ENCODE results near the gene HTR6. TPM values are rescaled to one million over a fixed set of nuclear protein-coding genes. Genes with fewer than 3 reads are reported as not detected.

The HTR6 gene
- total RNA-seq, 2 experiments from 2014 or later = not detected

- CTCF ChIA-PET (ENCODE audit: unreplicated experiment) = no interaction called here
- Histone ChIP-seq H3K4me2 (ENCODE audit: low read length) (no peak overlapping the region), H2AFZ (ENCODE audit: low read length) (no peak overlapping the region), H3K9me2 (ENCODE audit: insufficient read depth, low read length) (no peaks in the 10 kb centered on the region), H3K79me2 (ENCODE audit: insufficient read depth, low read depth, low read length) (no peaks in the 10 kb centered on the region), H3K4me1 (ENCODE audit: insufficient read depth, low read length, poor library complexity, severe bottlenecking) (no peaks in the 10 kb centered on the region), H4K20me1 (ENCODE audit: insufficient read depth, low read length) (no peaks in the 10 kb centered on the region), H3K9me3 (ENCODE audit: low read length) (no peaks in the 10 kb centered on the region), H3K4me3 (ENCODE audit: low read depth, low read length, poor library complexity, severe bottlenecking) (no peak overlapping the region), H3K27ac (ENCODE audit: low read depth, low read length, poor library complexity, severe bottlenecking) (no peak overlapping the region), H3K36me3 (ENCODE audit: insufficient read depth, low read length) (no peaks in the 10 kb centered on the region)
- BruUV-seq (replicated peaks) = no TSS peak
- POLR2A ChIA-PET = no interaction called here
- no peak for DNase-seq (ENCODE audit: low spot score)
- intact Hi-C loops (cut with micrococcal nuclease; ENCODE audit: unreplicated experiment) = no loop called here
- TF ChIP-seq, protein P1, sequence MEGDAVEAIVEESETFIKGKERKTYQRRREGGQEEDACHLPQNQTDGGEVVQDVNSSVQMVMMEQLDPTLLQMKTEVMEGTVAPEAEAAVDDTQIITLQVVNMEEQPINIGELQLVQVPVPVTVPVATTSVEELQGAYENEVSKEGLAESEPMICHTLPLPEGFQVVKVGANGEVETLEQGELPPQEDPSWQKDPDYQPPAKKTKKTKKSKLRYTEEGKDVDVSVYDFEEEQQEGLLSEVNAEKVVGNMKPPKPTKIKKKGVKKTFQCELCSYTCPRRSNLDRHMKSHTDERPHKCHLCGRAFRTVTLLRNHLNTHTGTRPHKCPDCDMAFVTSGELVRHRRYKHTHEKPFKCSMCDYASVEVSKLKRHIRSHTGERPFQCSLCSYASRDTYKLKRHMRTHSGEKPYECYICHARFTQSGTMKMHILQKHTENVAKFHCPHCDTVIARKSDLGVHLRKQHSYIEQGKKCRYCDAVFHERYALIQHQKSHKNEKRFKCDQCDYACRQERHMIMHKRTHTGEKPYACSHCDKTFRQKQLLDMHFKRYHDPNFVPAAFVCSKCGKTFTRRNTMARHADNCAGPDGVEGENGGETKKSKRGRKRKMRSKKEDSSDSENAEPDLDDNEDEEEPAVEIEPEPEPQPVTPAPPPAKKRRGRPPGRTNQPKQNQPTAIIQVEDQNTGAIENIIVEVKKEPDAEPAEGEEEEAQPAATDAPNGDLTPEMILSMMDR (conservative IDR thresholded peaks at IDR 0.05; ENCODE audit: low read length) = no peak
- no peak for TF ChIP-seq EZH2phosphoT487 (IDR thresholded peaks at IDR 0.05; ENCODE audit: borderline replicate concordance, low read depth, low read length)
These were observed 25.7 kb downstream of the HTR6 start for GRCh38 chr1:19690342-19690741.

DNA sequence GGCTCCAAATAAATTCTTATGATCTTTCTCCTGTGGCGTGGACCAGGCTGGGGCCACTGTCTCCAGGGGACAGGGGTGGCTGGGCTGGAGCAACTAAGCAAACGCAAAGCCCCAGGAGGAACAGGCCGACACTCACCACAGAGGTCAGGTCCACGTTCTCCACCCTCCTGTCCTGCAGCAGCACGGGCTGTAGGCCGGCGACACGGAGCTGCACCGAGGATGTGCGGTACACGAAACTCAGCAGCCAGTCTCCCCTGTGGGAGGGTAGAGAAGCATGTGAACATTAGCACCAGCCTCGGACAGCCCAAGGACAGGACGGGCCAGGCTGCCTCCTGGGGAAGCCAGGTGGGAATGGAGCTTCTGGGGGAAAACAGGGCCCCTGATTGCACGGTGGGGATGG, 29.6 kb downstream of the HTR6 start:
- DNase-seq (ENCODE audit: low spot score) = no peak
- CTCF ChIA-PET (ENCODE audit: unreplicated experiment) = no interaction called here
- POLR2A ChIA-PET = no interaction called here
- H3K36me3 ChIP-seq (ENCODE audit: insufficient read depth, low read length) = no peaks in the 10 kb centered on the region
- no peak for TF ChIP-seq EZH2phosphoT487 (IDR thresholded peaks at IDR 0.05; ENCODE audit: borderline replicate concordance, low read depth, low read length)
- TF ChIP-seq, protein P1 (conservative IDR thresholded peaks at IDR 0.05; ENCODE audit: low read length) = no peak
- H3K4me3 ChIP-seq (ENCODE audit: low read depth, low read length, poor library complexity, severe bottlenecking) = no peak overlapping the region
- peaks cover 9% of the 10 kb centered on the region for H3K4me1 ChIP-seq (ENCODE audit: insufficient read depth, low read length, poor library complexity, severe bottlenecking)
- no peak overlapping the region for H3K4me2 ChIP-seq (ENCODE audit: low read length)
- intact Hi-C loops (cut with micrococcal nuclease; ENCODE audit: unreplicated experiment) = no loop called here
- H3K27ac ChIP-seq (ENCODE audit: low read depth, low read length, poor library complexity, severe bottlenecking) = no peak overlapping the region
- no peaks in the 10 kb centered on the region for H3K9me3 ChIP-seq (ENCODE audit: low read length)
- no peaks in the 10 kb centered on the region for H4K20me1 ChIP-seq (ENCODE audit: insufficient read depth, low read length)
- BruUV-seq (replicated peaks) = no TSS peak
- H3K9me2 ChIP-seq (ENCODE audit: insufficient read depth, low read length) = no peaks in the 10 kb centered on the region
- H3K79me2 ChIP-seq (ENCODE audit: insufficient read depth, low read depth, low read length) = no peaks in the 10 kb centered on the region
- H2AFZ ChIP-seq (ENCODE audit: low read length) = no peak overlapping the region

DNA sequence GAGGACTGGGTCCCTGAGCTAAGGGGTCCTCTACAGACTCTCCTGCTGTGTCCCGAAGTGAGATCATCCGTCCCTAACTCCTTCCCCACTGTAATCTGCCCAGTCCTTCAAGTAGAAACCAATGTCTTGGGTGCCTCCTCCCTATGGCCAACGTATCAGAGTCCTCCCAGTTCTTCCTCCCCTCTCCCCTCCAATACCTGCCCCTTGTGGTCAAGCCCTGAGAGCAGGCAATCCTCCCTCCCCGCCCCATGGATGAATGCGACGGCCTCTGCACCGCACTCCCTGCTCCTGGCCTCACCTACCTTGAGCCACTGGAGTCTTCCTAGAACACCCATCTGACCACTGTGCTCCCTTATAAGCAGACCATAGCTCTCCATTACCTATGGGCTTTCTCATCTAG, 31.1 kb downstream of the HTR6 start:
- POLR2A ChIA-PET = interaction anchor here (0.7 kb wide), 1 partner anchor 9 kb away, joined by 3 read pairs; no protein-coding TSS in a partner anchor
- Histone ChIP-seq H3K9me2 (ENCODE audit: insufficient read depth, low read length) (no peaks in the 10 kb centered on the region), H3K36me3 (ENCODE audit: insufficient read depth, low read length) (no peaks in the 10 kb centered on the region), H2AFZ (ENCODE audit: low read length) (no peak overlapping the region), H4K20me1 (ENCODE audit: insufficient read depth, low read length) (no peaks in the 10 kb centered on the region), H3K79me2 (ENCODE audit: insufficient read depth, low read depth, low read length) (no peaks in the 10 kb centered on the region), H3K9me3 (ENCODE audit: low read length) (no peaks in the 10 kb centered on the region), H3K4me1 (ENCODE audit: insufficient read depth, low read length, poor library complexity, severe bottlenecking) (peaks cover 9% of the 10 kb centered on the region), H3K27ac (ENCODE audit: low read depth, low read length, poor library complexity, severe bottlenecking) (no peak overlapping the region), H3K4me3 (ENCODE audit: low read depth, low read length, poor library complexity, severe bottlenecking) (no peak overlapping the region), H3K4me2 (ENCODE audit: low read length) (no peak overlapping the region)
- DNase-seq (ENCODE audit: low spot score) = no peak
- CTCF ChIA-PET (ENCODE audit: unreplicated experiment) = interaction anchor here (0.5 kb wide), 1 partner anchor 33 kb away, joined by 3 read pairs; no protein-coding TSS in a partner anchor
- intact Hi-C loops (cut with micrococcal nuclease; ENCODE audit: unreplicated experiment) = no loop called here
- no TSS peak for BruUV-seq (replicated peaks)
- TF ChIP-seq, protein P1 (conservative IDR thresholded peaks at IDR 0.05; ENCODE audit: low read length) = no peak
- TF ChIP-seq EZH2phosphoT487 (IDR thresholded peaks at IDR 0.05; ENCODE audit: borderline replicate concordance, low read depth, low read length) = no peak

Measured in OCI-LY7 (cell line).